ENCODE data around the gene ACTG2.
"Not testable (repeated sequence)": the region's sequence is repeated elsewhere in the genome, so short reads cannot be mapped to it uniquely, and the experiment has no call there.

Gene ACTG2

GRCh38 chr2:73899801-73900336, 7.1 kb downstream of the ACTG2 start:
- H3K27me3 ChIP-seq (ENCODE audit: insufficient read depth, poor library complexity, severe bottlenecking) = no peaks in the 10 kb centered on the region
- TF ChIP-seq POLR2AphosphoS5 (IDR thresholded peaks at IDR 0.05; ENCODE audit: low read depth) = no peak
- TF ChIP-seq SPI1 (IDR thresholded peaks at IDR 0.05; ENCODE audit: borderline replicate concordance, low read depth) = no peak
- no peak for TF ChIP-seq REST (IDR thresholded peaks at IDR 0.05; ENCODE audit: insufficient replicate concordance, low read depth)
- TF ChIP-seq GABPA (IDR thresholded peaks at IDR 0.05; ENCODE audit: low read depth) = no peak
- no peak for TF ChIP-seq CTCF (IDR thresholded peaks at IDR 0.05; ENCODE audit: insufficient read depth, low read length)
- DNase-seq (ENCODE audit: low read depth in 1 of 2, low spot score in 1 of 2) = no peak
- no peak overlapping the region for H3K27ac ChIP-seq (replicated peaks)
- no peak overlapping the region for H3K4me3 ChIP-seq (replicated peaks; ENCODE audit: insufficient read depth, low read length)

- no peak for TF ChIP-seq SPI1 (IDR thresholded peaks at IDR 0.05; ENCODE audit: borderline replicate concordance, low read depth)
- no peak for TF ChIP-seq GABPA (IDR thresholded peaks at IDR 0.05; ENCODE audit: low read depth)
- no peak for TF ChIP-seq REST (IDR thresholded peaks at IDR 0.05; ENCODE audit: insufficient replicate concordance, low read depth)
- TF ChIP-seq POLR2AphosphoS5 (IDR thresholded peaks at IDR 0.05; ENCODE audit: low read depth) = no peak
- no peak for TF ChIP-seq CTCF (IDR thresholded peaks at IDR 0.05; ENCODE audit: insufficient read depth, low read length)
- Histone ChIP-seq H3K27me3 (ENCODE audit: insufficient read depth, poor library complexity, severe bottlenecking) (no peaks in the 10 kb centered on the region), H3K4me3 (replicated peaks; ENCODE audit: insufficient read depth, low read length) (no peak overlapping the region), H3K27ac (replicated peaks) (no peak overlapping the region)
- no peak for DNase-seq (ENCODE audit: low read depth in 1 of 2, low spot score in 1 of 2)
These were observed 8.3 kb downstream of the ACTG2 start for GRCh38 chr2:73901143-73901542.

- Histone ChIP-seq H3K4me3 (replicated peaks; ENCODE audit: insufficient read depth, low read length) (no peak overlapping the region), H3K27me3 (ENCODE audit: insufficient read depth, poor library complexity, severe bottlenecking) (no peaks in the 10 kb centered on the region), H3K27ac (replicated peaks) (no peak overlapping the region)
- DNase-seq (ENCODE audit: low read depth in 1 of 2, low spot score in 1 of 2) = no peak
- TF ChIP-seq GABPA (IDR thresholded peaks at IDR 0.05; ENCODE audit: low read depth) = no peak
These were observed 9.5 kb downstream of the ACTG2 start for GRCh38 chr2:73902284-73902683.

- Histone ChIP-seq H3K27me3 (ENCODE audit: insufficient read depth, poor library complexity, severe bottlenecking) (no peaks in the 10 kb centered on the region), H3K4me3 (replicated peaks; ENCODE audit: insufficient read depth, low read length) (no peak overlapping the region), H3K27ac (replicated peaks) (no peak overlapping the region)
- no peak for TF ChIP-seq GABPA (IDR thresholded peaks at IDR 0.05; ENCODE audit: low read depth)
- no peak for TF ChIP-seq SPI1 (IDR thresholded peaks at IDR 0.05; ENCODE audit: borderline replicate concordance, low read depth)
- TF ChIP-seq REST (IDR thresholded peaks at IDR 0.05; ENCODE audit: insufficient replicate concordance, low read depth) = no peak
- no peak for TF ChIP-seq POLR2AphosphoS5 (IDR thresholded peaks at IDR 0.05; ENCODE audit: low read depth)
- TF ChIP-seq CTCF (IDR thresholded peaks at IDR 0.05; ENCODE audit: insufficient read depth, low read length) = no peak
- no peak for DNase-seq (ENCODE audit: low read depth in 1 of 2, low spot score in 1 of 2)
These were observed 10.5 kb downstream of the ACTG2 start for GRCh38 chr2:73903313-73903712.

- not testable (repeated sequence) for H3K27me3 ChIP-seq (ENCODE audit: insufficient read depth, poor library complexity, severe bottlenecking); H3K4me3 ChIP-seq (replicated peaks; ENCODE audit: insufficient read depth, low read length); DNase-seq (ENCODE audit: low read depth in 1 of 2, low spot score in 1 of 2); H3K27ac ChIP-seq (replicated peaks)
These were observed 11.3 kb downstream of the ACTG2 start for GRCh38 chr2:73903949-73904613.
